ENCODE data around the gene ENAH.

Gene ENAH

GRCh38 chr1:225664762-225665161 is 11.8 kb upstream of the ENAH start:
- peaks cover 11% of the 10 kb centered on the region for H3F3A ChIP-seq (ENCODE audit: insufficient read depth, low read length)
- H3K4me2 ChIP-seq (ENCODE audit: low read depth, low read length), result no peak overlapping the region
- no peaks in the 10 kb centered on the region for H3K79me2 ChIP-seq (ENCODE audit: low read length)
- no peaks in the 10 kb centered on the region for H3K36me3 ChIP-seq (replicated peaks; ENCODE audit: insufficient read depth, low read length)
- TF ChIP-seq CTCF (IDR thresholded peaks at IDR 0.05; ENCODE audit: low read length) (no peak), EZH2phosphoT487 (IDR thresholded peaks at IDR 0.05; ENCODE audit: low read length) (no peak), EZH2 (optimal IDR thresholded peaks at IDR 0.05; ENCODE audit: low read depth, low read length) (no peak)
- H4K20me1 ChIP-seq (ENCODE audit: insufficient read depth, low read length), result no peaks in the 10 kb centered on the region
- H3K27me3 ChIP-seq (replicated peaks; ENCODE audit: insufficient read depth, low read length), result no peaks in the 10 kb centered on the region
- H3K9me3 ChIP-seq (replicated peaks; ENCODE audit: insufficient read depth, low read length), result no peaks in the 10 kb centered on the region
- no peak overlapping the region for H3K9ac ChIP-seq (ENCODE audit: low read length)
- H3K9me2 ChIP-seq (replicated peaks; ENCODE audit: insufficient read depth, low read length), result no peaks in the 10 kb centered on the region
- DNase-seq, result no peak
- H3K27ac ChIP-seq (ENCODE audit: low read length), result no peak overlapping the region
- H2AFZ ChIP-seq (ENCODE audit: low read length), result no peak overlapping the region
- H3K4me3 ChIP-seq (ENCODE audit: low read length), result no peak overlapping the region
- peaks cover 12% of the 10 kb centered on the region for H3K4me1 ChIP-seq (ENCODE audit: low read length)

GRCh38 chr1:225662155-225662554 is 9.2 kb upstream of the ENAH start:
- no peaks in the 10 kb centered on the region for H3K79me2 ChIP-seq (ENCODE audit: low read length)
- no peak overlapping the region for H3K27ac ChIP-seq (ENCODE audit: low read length)
- no peak overlapping the region for H2AFZ ChIP-seq (ENCODE audit: low read length)
- TF ChIP-seq CTCF (IDR thresholded peaks at IDR 0.05; ENCODE audit: low read length), result no peak
- TF ChIP-seq EZH2phosphoT487 (IDR thresholded peaks at IDR 0.05; ENCODE audit: low read length), result no peak
- no peak for TF ChIP-seq EZH2 (optimal IDR thresholded peaks at IDR 0.05; ENCODE audit: low read depth, low read length)
- no peaks in the 10 kb centered on the region for H3K27me3 ChIP-seq (replicated peaks; ENCODE audit: insufficient read depth, low read length)
- no peaks in the 10 kb centered on the region for H3K9me3 ChIP-seq (replicated peaks; ENCODE audit: insufficient read depth, low read length)
- no peaks in the 10 kb centered on the region for H4K20me1 ChIP-seq (ENCODE audit: insufficient read depth, low read length)
- no peak for DNase-seq
- peaks cover 12% of the 10 kb centered on the region for H3K4me1 ChIP-seq (ENCODE audit: low read length)
- no peak overlapping the region for H3K9ac ChIP-seq (ENCODE audit: low read length)
- no peaks in the 10 kb centered on the region for H3K36me3 ChIP-seq (replicated peaks; ENCODE audit: insufficient read depth, low read length)
- H3K9me2 ChIP-seq (replicated peaks; ENCODE audit: insufficient read depth, low read length), result no peaks in the 10 kb centered on the region
- no peak overlapping the region for H3K4me3 ChIP-seq (ENCODE audit: low read length)
- peaks cover 11% of the 10 kb centered on the region for H3F3A ChIP-seq (ENCODE audit: insufficient read depth, low read length)
- no peak overlapping the region for H3K4me2 ChIP-seq (ENCODE audit: low read depth, low read length)

- Histone ChIP-seq H3K4me1 (ENCODE audit: low read length) (peaks cover 12% of the 10 kb centered on the region), H3F3A (ENCODE audit: insufficient read depth, low read length) (peaks cover 12% of the 10 kb centered on the region), H3K36me3 (replicated peaks; ENCODE audit: insufficient read depth, low read length) (no peaks in the 10 kb centered on the region), H3K79me2 (ENCODE audit: low read length) (no peaks in the 10 kb centered on the region), H3K27ac (ENCODE audit: low read length) (peak overlapping the region; percentile 17; the same call in 1 of the 2 replicates), H3K9ac (ENCODE audit: low read length) (no peak overlapping the region), H2AFZ (ENCODE audit: low read length) (no peak overlapping the region), H3K4me2 (ENCODE audit: low read depth, low read length) (peak overlapping the region; percentile 21; the same call in 1 of the 2 replicates), H3K4me3 (ENCODE audit: low read length) (no peak overlapping the region), H4K20me1 (ENCODE audit: insufficient read depth, low read length) (no peaks in the 10 kb centered on the region), H3K9me2 (replicated peaks; ENCODE audit: insufficient read depth, low read length) (no peaks in the 10 kb centered on the region), H3K27me3 (replicated peaks; ENCODE audit: insufficient read depth, low read length) (no peaks in the 10 kb centered on the region), H3K9me3 (replicated peaks; ENCODE audit: insufficient read depth, low read length) (no peaks in the 10 kb centered on the region)
- TF ChIP-seq EZH2phosphoT487 (IDR thresholded peaks at IDR 0.05; ENCODE audit: low read length), result no peak
- no peak for TF ChIP-seq EZH2 (optimal IDR thresholded peaks at IDR 0.05; ENCODE audit: low read depth, low read length)
- TF ChIP-seq CTCF (IDR thresholded peaks at IDR 0.05; ENCODE audit: low read length), result no peak
- no peak for DNase-seq
These were observed 7.6 kb upstream of the ENAH start for GRCh38 chr1:225660544-225660946.
